Tibial artery (tissue), 4 donors: ENCODE measurements around the gene CBX5.
"Not testable (repeated sequence)": the region's sequence is repeated elsewhere in the genome, so short reads cannot be mapped to it uniquely, and the experiment has no call there.

Source experiments
- DNase-seq, 2 donors: peaks; one replicate each; pipeline ENCODE4 v3.0.0-alpha.2; 2019
- H3K27ac ChIP-seq, 2 donors: fragments of 200-600 bp; sonication (generic) in 1 of 2; 1 replicate in 1 of 2; 2 replicates in 1 of 2; pipeline ENCODE4 v1.5.1; 2018 to 2019; ENCODE audit warnings: mild to moderate bottlenecking in 1 of 2
- H3K27me3 ChIP-seq, 2 donors: fragments of 200-600 bp; sonication (generic) in 1 of 2; one replicate each; pipeline versions ENCODE4 v1.5.1 to v1.6.0; 2016 to 2019
- H3K36me3 ChIP-seq, 3 donors: fragments of 200-600 bp; sonication (generic) in 2 of 3; one replicate each; pipeline ENCODE4 v1.5.1; 2016 to 2019; ENCODE audit warnings: mild to moderate bottlenecking in 2 of 3
- H3K4me1 ChIP-seq, 4 donors: fragments of 200-600 bp; sonication (generic) in 2 of 4; 1 replicate in 3 of 4; 2 replicates in 1 of 4; pipeline ENCODE4 v1.5.1; 2016 to 2019
- H3K4me3 ChIP-seq, 2 donors: fragments of 200-600 bp; sonication (generic) in 1 of 2; 1 replicate in 1 of 2; 2 replicates in 1 of 2; pipeline ENCODE4 v1.5.1; 2018 to 2019; ENCODE audit warnings: mild to moderate bottlenecking in 2 of 2
- H3K9me3 ChIP-seq, 3 donors: fragments of 200-600 bp; sonication (generic) in 1 of 3; one replicate each; pipeline ENCODE4 v1.5.1; 2016 to 2019
- intact Hi-C: fragments of 100-400 bp; cut with DNase I; formaldehyde crosslinking; loops from one replicate; pipeline ENCODE4 v1.15.0; 2023; ENCODE audit warnings: low total_unique reads
- TF ChIP-seq, protein P1 (sequence below), 2 experiments: fragments of 200-600 bp in 1 of 2; fragments of 450-650 bp in 1 of 2; IDR thresholded peaks; one replicate each; pipeline ENCODE4 v1.5.1; 2017 to 2019; ENCODE audit warnings: antibody characterized with exemption in 2 of 2, mild to moderate bottlenecking in 1 of 2, moderate library complexity in 1 of 2

The CBX5 gene

DNA sequence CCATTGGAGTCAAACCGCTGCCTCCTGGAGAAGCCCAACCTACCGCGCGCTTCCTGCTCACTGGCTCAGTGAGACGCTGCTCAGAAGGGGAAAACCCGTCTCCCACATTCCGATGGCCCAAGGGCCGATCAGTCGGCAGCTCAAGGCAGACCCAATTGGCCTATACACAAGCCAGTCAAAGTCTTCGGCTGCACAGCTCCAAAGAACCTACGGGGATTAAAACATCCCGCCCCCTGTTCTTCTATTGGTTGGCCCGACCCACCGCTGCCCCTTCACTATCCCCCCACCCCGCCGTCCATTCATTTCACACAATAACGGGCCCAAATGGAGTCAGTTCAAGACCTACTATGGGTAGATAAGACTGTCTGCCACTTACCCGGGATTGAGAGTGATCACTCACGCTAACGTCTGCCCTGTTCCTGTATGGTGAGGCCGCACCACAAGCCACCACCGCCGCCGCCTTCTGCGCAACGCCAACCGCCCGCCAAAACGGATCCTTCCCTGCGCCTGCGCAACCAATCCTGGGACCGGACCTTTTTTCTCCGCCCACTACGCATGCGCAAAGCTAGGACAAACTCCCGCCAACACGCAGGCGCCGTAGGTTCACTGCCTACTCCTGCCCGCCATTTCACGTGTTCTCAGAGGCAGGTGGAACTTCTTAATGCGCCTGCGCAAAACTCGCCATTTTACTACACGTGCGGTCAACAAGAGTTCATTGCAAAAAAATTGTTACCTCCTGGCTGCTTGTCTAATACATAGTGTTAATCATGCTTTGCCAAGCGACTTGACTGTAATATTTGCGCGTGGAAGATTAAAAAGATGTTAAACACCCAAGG is at the start of gene CBX5:
Gene CBX5 (minus strand): TSS at position 491 of the 836 bp plus-strand sequence. CDS start 22,472 bp downstream, outside the sequence.
- TF ChIP-seq, protein P1, sequence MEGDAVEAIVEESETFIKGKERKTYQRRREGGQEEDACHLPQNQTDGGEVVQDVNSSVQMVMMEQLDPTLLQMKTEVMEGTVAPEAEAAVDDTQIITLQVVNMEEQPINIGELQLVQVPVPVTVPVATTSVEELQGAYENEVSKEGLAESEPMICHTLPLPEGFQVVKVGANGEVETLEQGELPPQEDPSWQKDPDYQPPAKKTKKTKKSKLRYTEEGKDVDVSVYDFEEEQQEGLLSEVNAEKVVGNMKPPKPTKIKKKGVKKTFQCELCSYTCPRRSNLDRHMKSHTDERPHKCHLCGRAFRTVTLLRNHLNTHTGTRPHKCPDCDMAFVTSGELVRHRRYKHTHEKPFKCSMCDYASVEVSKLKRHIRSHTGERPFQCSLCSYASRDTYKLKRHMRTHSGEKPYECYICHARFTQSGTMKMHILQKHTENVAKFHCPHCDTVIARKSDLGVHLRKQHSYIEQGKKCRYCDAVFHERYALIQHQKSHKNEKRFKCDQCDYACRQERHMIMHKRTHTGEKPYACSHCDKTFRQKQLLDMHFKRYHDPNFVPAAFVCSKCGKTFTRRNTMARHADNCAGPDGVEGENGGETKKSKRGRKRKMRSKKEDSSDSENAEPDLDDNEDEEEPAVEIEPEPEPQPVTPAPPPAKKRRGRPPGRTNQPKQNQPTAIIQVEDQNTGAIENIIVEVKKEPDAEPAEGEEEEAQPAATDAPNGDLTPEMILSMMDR (IDR thresholded peaks at IDR 0.05): no peak
- no peaks in the 10 kb centered on the region for H3K27me3 ChIP-seq
- peaks cover 0 to 58% (median 42%) of the 10 kb centered on the region in 4 donors for H3K4me1 ChIP-seq
- intact Hi-C loops: loop anchor here (2.0 kb wide), 1 partner anchor 79 kb away; no protein-coding TSS in a partner anchor
- peak within 1 kb of the TSS; percentile 90 to 91 for H3K27ac ChIP-seq
- DNase-seq: peak; percentile 99 to 100
- no peaks in the 10 kb centered on the region for H3K9me3 ChIP-seq
- peaks cover 28 to 31% (median 29%) of the 10 kb centered on the region in 3 donors for H3K36me3 ChIP-seq
- peak within 1 kb of the TSS; percentile 60 to 71 for H3K4me3 ChIP-seq

DNA sequence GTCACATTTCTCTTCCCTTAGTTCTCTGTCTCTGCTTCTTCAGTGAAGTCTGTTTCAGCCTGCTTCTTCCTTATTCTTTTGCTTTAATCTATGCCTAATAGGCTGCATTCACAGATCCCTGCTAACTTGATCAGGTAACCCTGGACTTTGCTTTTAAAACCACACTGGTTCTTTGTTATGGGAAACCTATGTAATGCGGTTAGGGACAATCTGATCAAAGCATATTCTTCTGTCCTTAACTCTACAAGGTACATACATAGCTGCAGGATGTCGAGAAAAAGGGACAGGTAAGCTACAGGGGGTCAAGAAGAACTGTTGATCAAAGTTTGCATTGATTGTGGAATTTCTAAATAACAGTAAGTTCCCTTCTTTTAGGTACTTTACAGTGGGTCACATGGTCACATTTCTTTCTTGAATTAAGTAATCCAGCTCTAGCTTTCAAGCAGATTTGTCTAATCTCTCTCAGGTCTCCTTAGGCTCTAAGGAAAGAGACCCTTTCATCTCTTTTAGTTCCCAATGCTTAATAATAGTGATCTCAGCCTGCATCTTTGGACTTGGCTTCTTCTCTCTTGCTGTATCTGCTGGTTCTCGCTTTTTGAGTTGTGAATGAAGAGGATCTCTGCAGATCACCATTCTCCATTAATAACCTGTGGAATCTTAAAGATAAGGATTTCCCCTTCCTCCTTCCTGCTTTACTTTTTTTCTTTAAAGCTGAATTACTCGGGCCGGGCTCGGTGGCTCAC is 48.8 kb upstream of the CBX5 start:
- intact Hi-C loops: no loop called here
- Histone ChIP-seq H3K27ac (no peak overlapping the region), H3K36me3 (peaks cover 0 to 5% (median 0%) of the 10 kb centered on the region in 3 donors), H3K9me3 (no peaks in the 10 kb centered on the region), H3K4me1 (peaks cover 0 to 56% (median 28%) of the 10 kb centered on the region in 4 donors), H3K27me3 (no peaks in the 10 kb centered on the region), H3K4me3 (no peak overlapping the region)
- DNase-seq: no peak
- TF ChIP-seq, protein P1 (IDR thresholded peaks at IDR 0.05): no peak

DNA sequence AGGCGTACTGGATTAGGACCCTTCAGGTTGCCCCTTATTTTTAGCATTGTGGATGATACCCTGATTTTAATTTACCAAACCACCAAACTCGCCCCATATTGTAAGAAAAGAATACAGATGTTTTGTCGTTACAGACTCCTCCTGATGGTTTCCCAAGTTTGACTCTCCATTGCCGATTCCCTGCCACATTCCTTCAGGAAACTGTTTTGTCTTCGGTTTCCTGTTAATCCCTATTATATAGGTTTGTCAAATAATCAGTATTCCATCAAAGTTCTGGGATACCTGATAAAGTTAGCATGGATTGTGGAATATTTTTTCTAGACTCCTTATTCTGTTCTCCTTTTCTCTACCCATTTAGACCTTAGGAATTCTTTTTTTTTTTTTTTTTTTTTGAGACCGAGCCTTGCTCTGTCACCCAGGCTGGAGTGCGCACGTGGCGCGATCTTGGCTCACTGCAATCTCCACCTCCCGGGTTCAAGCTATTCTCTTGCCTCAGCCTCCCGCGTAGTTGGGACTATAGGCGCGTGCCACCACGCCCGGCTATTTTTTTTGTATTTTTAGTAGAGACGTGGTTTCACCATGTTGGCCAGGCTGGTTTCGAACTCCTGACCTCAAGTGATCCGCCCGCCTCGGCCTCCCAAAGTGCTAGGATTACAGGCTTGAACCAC is 45.7 kb upstream of the CBX5 start:
- H3K4me3 ChIP-seq: peak overlapping the region; percentile 77 to 86
- H3K9me3 ChIP-seq, H3K27me3 ChIP-seq, H3K36me3 ChIP-seq, DNase-seq, intact Hi-C loops: not testable (repeated sequence)
- H3K4me1 ChIP-seq: peaks cover 0 to 49% (median 27%) of the 10 kb centered on the region in 4 donors
- H3K27ac ChIP-seq: peak overlapping the region; percentile 82 to 90

DNA sequence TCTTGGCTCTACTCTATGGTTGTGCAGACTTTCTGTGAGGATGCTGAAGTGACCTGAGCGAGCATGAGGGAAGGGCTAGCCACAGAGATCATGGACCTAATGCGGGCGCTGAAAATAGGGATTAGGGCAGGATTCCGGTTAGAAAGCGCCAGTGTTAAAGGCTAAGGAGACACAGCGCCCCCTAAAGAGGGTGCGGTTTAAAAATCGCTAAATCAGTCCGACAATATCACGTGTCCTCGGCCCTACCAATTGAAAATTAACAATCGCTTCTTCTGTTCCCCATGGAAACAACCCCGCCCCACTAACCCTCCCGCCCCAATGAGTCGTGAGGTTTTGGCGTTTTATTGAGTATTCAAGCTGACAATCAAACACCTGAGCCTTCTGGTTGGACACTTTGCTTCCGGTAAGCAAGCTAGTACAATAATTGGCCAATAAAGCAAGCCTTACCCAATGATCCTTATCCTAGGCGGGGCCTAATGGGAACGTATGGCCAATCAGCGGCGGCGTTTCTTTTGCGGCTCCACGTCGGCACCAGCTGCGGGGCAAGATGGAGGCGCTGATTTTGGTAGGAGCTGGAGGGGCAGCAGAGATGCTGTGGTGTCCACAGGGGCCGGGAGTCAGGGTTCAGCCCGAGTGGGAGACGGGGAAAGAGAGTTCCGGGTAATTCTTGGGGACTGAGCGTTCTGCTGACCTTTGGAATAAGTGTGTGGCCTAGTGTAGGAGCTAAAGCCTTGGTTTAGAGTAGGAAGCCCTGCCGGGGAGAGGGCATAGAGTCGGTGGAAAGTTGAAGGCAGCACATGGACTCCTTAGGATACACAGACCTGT is 44.9 kb upstream of the CBX5 start, which contains the start of gene COPZ1:
Gene COPZ1 (plus strand): TSS at position 515 of the 825 bp plus-strand sequence. CDS start 33 bp downstream, at position 548.
- peak; percentile 97 to 98 for DNase-seq

DNA sequence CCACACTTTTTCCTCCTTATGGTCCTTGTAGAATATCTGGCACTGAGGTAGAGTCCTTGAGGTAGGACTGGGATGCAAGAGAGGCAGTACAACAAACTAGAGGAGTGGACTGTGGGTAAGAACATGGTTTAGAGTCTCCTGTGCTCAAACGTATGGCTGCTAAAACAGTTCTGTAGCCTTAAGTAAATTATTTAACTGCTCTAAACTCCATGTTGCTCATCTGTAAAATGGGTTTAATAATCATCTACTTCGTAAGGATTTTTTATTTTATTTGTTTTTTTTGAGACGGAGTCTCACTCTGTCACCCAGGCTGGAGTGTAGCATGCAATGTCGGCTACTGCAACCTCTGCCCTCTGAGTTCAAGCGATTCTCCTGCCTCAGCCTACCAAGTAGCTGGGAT is 41.4 kb upstream of the CBX5 start:
- intact Hi-C loops: loop anchor here (5.0 kb wide), 1 partner anchor 34 kb away; no protein-coding TSS in a partner anchor
- TF ChIP-seq, protein P1 (IDR thresholded peaks at IDR 0.05): no peak
- Histone ChIP-seq H3K4me1 (peaks cover 0 to 10% (median 7%) of the 10 kb centered on the region in 4 donors), H3K36me3 (no peaks in the 10 kb centered on the region), H3K9me3 (no peaks in the 10 kb centered on the region), H3K4me3 (no peak overlapping the region), H3K27me3 (no peaks in the 10 kb centered on the region), H3K27ac (no peak overlapping the region)
- no peak for DNase-seq

More for the DNA sequence above, 44.9 kb upstream of the CBX5 start, which contains the start of gene COPZ1:
- intact Hi-C loops: loop anchor here (5.0 kb wide), 1 partner anchor 38 kb away; no protein-coding TSS in a partner anchor
- Histone ChIP-seq H3K9me3 (no peaks in the 10 kb centered on the region), H3K27me3 (no peaks in the 10 kb centered on the region), H3K36me3 (peaks cover 0 to 5% (median 0%) of the 10 kb centered on the region in 3 donors), H3K4me3 (peak within 1 kb of the TSS; percentile 77 to 86), H3K27ac (peak within 1 kb of the TSS; percentile 82 to 90), H3K4me1 (peaks cover 0 to 42% (median 22%) of the 10 kb centered on the region in 4 donors)
- TF ChIP-seq, protein P1 (IDR thresholded peaks at IDR 0.05): peak; percentile 54 to 59

DNA sequence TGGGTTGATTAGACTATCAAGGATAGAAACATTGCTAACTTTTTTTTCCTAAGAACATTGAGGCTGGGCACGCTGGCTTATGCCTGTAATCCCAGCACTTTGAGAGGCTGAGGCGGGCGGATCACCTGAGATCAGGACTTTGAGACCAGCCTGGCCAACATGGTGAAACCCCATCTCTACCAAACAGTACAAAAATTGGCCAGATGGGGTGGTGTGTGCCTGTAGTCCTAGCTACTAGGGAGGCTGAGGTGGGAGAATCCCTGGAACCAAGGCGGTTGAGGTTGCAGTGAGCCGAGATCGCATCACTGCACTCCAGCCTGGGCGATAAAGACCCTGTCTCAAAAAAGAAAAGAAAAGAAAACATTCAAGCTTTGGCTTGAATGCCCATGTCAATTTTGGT is 32.4 kb upstream of the CBX5 start:
- H3K4me3 ChIP-seq, H3K36me3 ChIP-seq, H3K9me3 ChIP-seq, DNase-seq, H3K27ac ChIP-seq, H3K27me3 ChIP-seq, H3K4me1 ChIP-seq, intact Hi-C loops: not testable (repeated sequence)
